Right lobe of liver (tissue), 6 donors: ENCODE measurements around the gene MRPS14. TPM values are rescaled to one million over a fixed set of nuclear protein-coding genes. Genes with fewer than 3 reads are reported as not detected.

Source experiments
- ATAC-seq, 4 donors: fragments of 200-7000 bp; cut with Tn5 transposase; one replicate each; pipeline ENCODE4 v1.9.1; 2020; ENCODE audit warnings: mild to moderate bottlenecking in 4 of 4, moderate library complexity in 4 of 4
- DNase-seq, 3 donors: peaks; one replicate each; pipeline ENCODE4 v3.0.0-alpha.2; 2020
- H3K27ac ChIP-seq, 3 donors: fragments of 200-600 bp; one replicate each; pipeline ENCODE4 v1.8.0; 2022
- H3K27me3 ChIP-seq, 2 donors: fragments of 200-600 bp; one replicate each; pipeline ENCODE4 v1.8.0; 2022
- H3K36me3 ChIP-seq, 4 donors: fragments of 200-600 bp; sonication (generic) in 1 of 4; one replicate each; pipeline versions ENCODE4 v1.5.1 to v1.8.0; 2017 to 2022; ENCODE audit warnings: control low read depth in 1 of 4
- H3K4me1 ChIP-seq, 4 donors: fragments of 200-600 bp; sonication (generic) in 1 of 4; one replicate each; pipeline versions ENCODE4 v1.5.1 to v1.8.0; 2017 to 2022; ENCODE audit warnings: control low read depth in 1 of 4
- H3K4me3 ChIP-seq, 3 donors: fragments of 200-600 bp; one replicate each; pipeline ENCODE4 v1.8.0; 2022
- H3K9me3 ChIP-seq, 4 donors: fragments of 200-600 bp; sonication (generic) in 1 of 4; one replicate each; pipeline versions ENCODE4 v1.5.1 to v1.8.0; 2017 to 2022; ENCODE audit warnings: control low read depth in 1 of 4
- CTCF ChIP-seq, 4 donors: fragments of 200-600 bp in 3 of 4; fragments of 450-650 bp in 1 of 4; IDR thresholded peaks; one replicate each; pipeline versions ENCODE4 v1.5.1 to v1.8.0; 2016 to 2022; ENCODE audit warnings: antibody characterized with exemption in 4 of 4, mild to moderate bottlenecking in 2 of 4
- POLR2A ChIP-seq: fragments of 450-650 bp; IDR thresholded peaks from one replicate; pipeline ENCODE4 v1.6.1; 2017; ENCODE audit warnings: antibody characterized with exemption, mild to moderate bottlenecking
- WGBS: methylation state at CpG from one replicate; pipeline ENCODE4 v1.1.6; 2018; ENCODE audit warnings: low coverage, low lambda C conversion rate; ENCODE audit not compliant: insufficient coverage; ENCODE audit errors: missing lambda C conversion rate; 5-methylcytosine and 5-hydroxymethylcytosine counted together
- intact Hi-C, 2 donors: fragments of 100-400 bp; cut with DNase I; formaldehyde crosslinking; loops; one replicate each; pipeline versions ENCODE4 v1.11.2 to v1.14.1; 2022
- total RNA-seq, 6 experiments: library from RNA; depleted of rRNA in 2 of 6; stranded (reverse); fragments of >200 nt in 2 of 6; fragmentation: NEBNext Ultra II Directional in 3 of 6; extraction: Animal tissue kit (Norgen Biotek cat#: 25700) in 3 of 6; gene quantifications; one replicate each; pipeline versions ENCODE4 v1.1.0 to v1.2.4, GENCODE V29; 2016 to 2023
- donor health status: DM: no; HTN: yes; CAD: no.
- donor health status: DM: no; HTN: no; CAD: no.
- donor health status: DM: no; HTN: no; CAD: no.
- donor health status: DM: no; HTN: yes; CAD: no.
- donor health status: DM: no; HTN: yes; CAD: no.

The MRPS14 gene
- total RNA-seq, 6 experiments from 2014 or later: 9.4 to 22.8 (median 18.8) TPM

- H3K4me1 ChIP-seq: no peaks in the 10 kb centered on the region
- H3K27me3 ChIP-seq: no peaks in the 10 kb centered on the region
- H3K36me3 ChIP-seq: peaks cover 0 to 7% (median 0%) of the 10 kb centered on the region in 4 donors
- DNase-seq (no peak), ATAC-seq (no peak)
- TF ChIP-seq CTCF (IDR thresholded peaks at IDR 0.05): no peak
- TF ChIP-seq POLR2A: no peak
- WGBS: 100% methylated on average over 1 of the region's 2 CpGs
- H3K27ac ChIP-seq: no peak overlapping the region
- intact Hi-C loops: no loop called here
- no peaks in the 10 kb centered on the region for H3K9me3 ChIP-seq
- no peak overlapping the region for H3K4me3 ChIP-seq
These were observed 48.5 kb downstream of the MRPS14 start for GRCh38 chr1:174974711-174975119.

- Histone ChIP-seq H3K4me1 (peaks cover 0 to 13% (median 0%) of the 10 kb centered on the region in 4 donors), H3K27me3 (no peaks in the 10 kb centered on the region), H3K27ac (no peak overlapping the region), H3K9me3 (no peaks in the 10 kb centered on the region), H3K4me3 (no peak overlapping the region), H3K36me3 (no peaks in the 10 kb centered on the region)
- peak in 1 of 4 donors; percentile 14 for ATAC-seq
- intact Hi-C loops: no loop called here
- 47% methylated on average over 2 of the region's 2 CpGs for WGBS
- DNase-seq: no peak
- TF ChIP-seq POLR2A: no peak
- TF ChIP-seq CTCF (IDR thresholded peaks at IDR 0.05): no peak
These were observed 51.3 kb downstream of the MRPS14 start for GRCh38 chr1:174971902-174972301.

GRCh38 chr1:174971466-174971865, 51.8 kb downstream of the MRPS14 start:
- ATAC-seq (no peak), DNase-seq (no peak)
- Histone ChIP-seq H3K4me1 (peaks cover 0 to 15% (median 0%) of the 10 kb centered on the region in 4 donors), H3K36me3 (no peaks in the 10 kb centered on the region), H3K27me3 (no peaks in the 10 kb centered on the region), H3K9me3 (no peaks in the 10 kb centered on the region), H3K4me3 (no peak overlapping the region), H3K27ac (no peak overlapping the region)
- no peak for TF ChIP-seq POLR2A
- TF ChIP-seq CTCF (IDR thresholded peaks at IDR 0.05): no peak
- intact Hi-C loops: no loop called here

- intact Hi-C loops: no loop called here
- Histone ChIP-seq H3K4me1 (peaks cover 0 to 30% (median 0%) of the 10 kb centered on the region in 4 donors), H3K36me3 (no peaks in the 10 kb centered on the region), H3K27ac (no peak overlapping the region), H3K27me3 (no peaks in the 10 kb centered on the region), H3K4me3 (no peak overlapping the region), H3K9me3 (no peaks in the 10 kb centered on the region)
- TF ChIP-seq POLR2A: no peak
- no peak for TF ChIP-seq CTCF (IDR thresholded peaks at IDR 0.05)
- WGBS: 100% methylated on average over 1 of the region's 1 CpG
- DNase-seq: no peak
- ATAC-seq: no peak
These were observed 53.2 kb downstream of the MRPS14 start for GRCh38 chr1:174969977-174970376.

GRCh38 chr1:174968750-174969244, 54.4 kb downstream of the MRPS14 start:
- TF ChIP-seq POLR2A: no peak
- TF ChIP-seq CTCF (IDR thresholded peaks at IDR 0.05): no peak
- H3K27ac ChIP-seq: peak overlapping the region in 2 of 3 donors; percentile 40 to 74
- intact Hi-C loops: no loop called here
- no peaks in the 10 kb centered on the region for H3K36me3 ChIP-seq
- H3K4me1 ChIP-seq: peaks cover 0 to 32% (median 0%) of the 10 kb centered on the region in 4 donors
- DNase-seq: no peak
- no peak overlapping the region for H3K4me3 ChIP-seq
- 52% methylated on average over 5 of the region's 5 CpGs for WGBS
- peak in 2 of 4 donors; percentile 5 for ATAC-seq
- H3K27me3 ChIP-seq: no peaks in the 10 kb centered on the region
- no peaks in the 10 kb centered on the region for H3K9me3 ChIP-seq
